CD14-positive monocyte (primary cell): Measurements from ENCODE around the gene STK4. TPM values are rescaled to one million over a fixed set of nuclear protein-coding genes. Genes with fewer than 3 reads are reported as not detected.
A peak's percentile ranks its signal among the peaks of the same experiment; 100 is the strongest.

ENCODE experiments used
- DNase-seq, 3 donors: peaks; one replicate each; pipeline ENCODE4 v3.0.0-alpha.2; 2011 to 2022
- H2AFZ ChIP-seq: 2 replicates; pipeline ENCODE4 v1.6.0; 2012; ENCODE audit warnings: mild to moderate bottlenecking, low read depth, low read length, inconsistent platforms; ENCODE audit not compliant: insufficient read depth, poor library complexity, severe bottlenecking
- H3K27ac ChIP-seq, 2 donors: 1 replicate in 1 of 2; 2 replicates in 1 of 2; pipeline ENCODE4 v1.5.1; 2012 to 2013; ENCODE audit warnings: low read length in 2 of 2, control low read depth in 1 of 2, inconsistent platforms in 1 of 2, low read depth in 1 of 2, mild to moderate bottlenecking in 1 of 2
- H3K27me3 ChIP-seq, 2 donors: one replicate each; pipeline versions ENCODE4 v1.6.0 to v1.6.1; 2011 to 2013; ENCODE audit warnings: low read length in 2 of 2; ENCODE audit not compliant: control insufficient read depth in 2 of 2, insufficient read depth in 2 of 2
- H3K36me3 ChIP-seq, 2 donors: replicated peaks in 1 of 2; 1 replicate in 1 of 2; 2 replicates in 1 of 2; pipeline versions ENCODE4 v1.5.1 to v1.6.1; 2012 to 2013; ENCODE audit warnings: low read length in 2 of 2, control low read depth in 1 of 2, inconsistent platforms in 1 of 2, mild to moderate bottlenecking in 1 of 2; ENCODE audit not compliant: insufficient read depth in 2 of 2, control insufficient read depth in 1 of 2
- H3K4me1 ChIP-seq, 2 donors: 1 replicate in 1 of 2; 2 replicates in 1 of 2; pipeline versions ENCODE4 v1.5.1 to v1.6.1; 2012 to 2013; ENCODE audit warnings: low read length in 2 of 2, control low read depth in 1 of 2, inconsistent platforms in 1 of 2, mild to moderate bottlenecking in 1 of 2, moderate library complexity in 1 of 2; ENCODE audit not compliant: insufficient read depth in 2 of 2, control insufficient read depth in 1 of 2
- H3K4me2 ChIP-seq: replicated peaks from 2 replicates; pipeline ENCODE3; 2012; ENCODE audit warnings: low read length, moderate library complexity, mild to moderate bottlenecking; ENCODE audit not compliant: poor library complexity, severe bottlenecking; ENCODE audit errors: extremely low read depth
- H3K4me3 ChIP-seq, 3 experiments: fragments of 200-600 bp in 1 of 3; sonication (generic) in 1 of 3; replicated peaks in 1 of 3; 1 replicate in 2 of 3; 2 replicates in 1 of 3; pipeline ENCODE4 v1.5.1; 2011 to 2013; ENCODE audit warnings: low read length in 3 of 3, mild to moderate bottlenecking in 3 of 3, control low read depth in 2 of 3, low read depth in 2 of 3, inconsistent platforms in 1 of 3, moderate library complexity in 1 of 3
- H3K79me2 ChIP-seq: 2 replicates; pipeline ENCODE4 v1.6.0; 2012; ENCODE audit warnings: mild to moderate bottlenecking, control low read depth, inconsistent platforms, low read length, moderate library complexity; ENCODE audit not compliant: insufficient read depth
- H3K9ac ChIP-seq: 2 replicates; pipeline ENCODE4 v1.6.0; 2017; ENCODE audit warnings: low read length, mild to moderate bottlenecking; ENCODE audit not compliant: insufficient read depth, poor library complexity, severe bottlenecking
- H3K9me3 ChIP-seq, 2 donors: replicated peaks in 1 of 2; 1 replicate in 1 of 2; 2 replicates in 1 of 2; pipeline versions ENCODE4 v1.5.1 to v1.6.1; 2012 to 2013; ENCODE audit warnings: low read length in 2 of 2, control low read depth in 1 of 2; ENCODE audit not compliant: control insufficient read depth in 1 of 2, insufficient read depth in 1 of 2
- H4K20me1 ChIP-seq: 2 replicates; pipeline ENCODE4 v1.6.0; 2012; ENCODE audit warnings: mild to moderate bottlenecking, low read length, control low read depth, moderate library complexity; ENCODE audit not compliant: insufficient read depth
- H3K27ac Mint-ChIP-seq, 7 donors: one replicate each; pipeline ENCODE4 v1.8.0; 2020; ENCODE audit warnings: mild to moderate bottlenecking in 7 of 7, mixed read lengths in 7 of 7, moderate library complexity in 6 of 7, inconsistent platforms in 2 of 7
- H3K27me3 Mint-ChIP-seq, 3 donors: one replicate each; pipeline ENCODE4 v1.8.0; 2021 to 2022; ENCODE audit warnings: low read depth in 3 of 3, mild to moderate bottlenecking in 3 of 3, mixed read lengths in 3 of 3, moderate library complexity in 3 of 3, inconsistent platforms in 1 of 3
- H3K36me3 Mint-ChIP-seq, 2 donors: one replicate each; pipeline ENCODE4 v1.8.0; 2020; ENCODE audit warnings: mixed read lengths in 2 of 2, inconsistent platforms in 1 of 2, mild to moderate bottlenecking in 1 of 2
- H3K4me1 Mint-ChIP-seq: one replicate; pipeline ENCODE4 v1.8.0; 2020; ENCODE audit warnings: mild to moderate bottlenecking, mixed read lengths
- H3K4me3 Mint-ChIP-seq, 2 donors: one replicate each; pipeline ENCODE4 v1.8.0; 2020; ENCODE audit warnings: mild to moderate bottlenecking in 2 of 2, mixed read lengths in 2 of 2, moderate library complexity in 1 of 2
- H3K9me3 Mint-ChIP-seq, 7 donors: one replicate each; pipeline ENCODE4 v1.8.0; 2020 to 2022; ENCODE audit warnings: mixed read lengths in 7 of 7, mild to moderate bottlenecking in 6 of 7, moderate library complexity in 6 of 7, inconsistent platforms in 2 of 7
- WGBS: methylation state at CpG from one replicate; pipeline ENCODE4 v1.1.5; 2013; ENCODE audit warnings: missing lambda C conversion rate; ENCODE audit not compliant: insufficient coverage; 5-methylcytosine and 5-hydroxymethylcytosine counted together
- intact Hi-C, 2 donors: fragments of 100-400 bp; cut with micrococcal nuclease; formaldehyde crosslinking; loops; one replicate each; pipeline versions ENCODE4 v1.15.0 to v1.15.1; 2023
- polyA plus RNA-seq, 3 donors: library from polyadenylated mRNA; depleted of rRNA in 1 of 3; unstranded in 2 of 3; stranded (reverse) in 1 of 3; fragments of 300-500 nt in 2 of 3; fragments of >200 nt in 1 of 3; fragmentation: Illumina TruSeq in 2 of 3; gene quantifications; 1 replicate in 2 of 3; 2 replicates in 1 of 3; pipeline ENCODE4 v1.2.3, GENCODE V29; 2012 to 2021
- TF ChIP-seq, protein P1 (sequence below): fragments of 200-600 bp; IDR thresholded peaks from one replicate; pipeline ENCODE4 v1.8.0; 2022; ENCODE audit warnings: antibody characterized with exemption, mild to moderate bottlenecking

Gene STK4
- polyA plus RNA-seq, 3 donors: 53.0 to 123 (median 69.9) TPM

DNA sequence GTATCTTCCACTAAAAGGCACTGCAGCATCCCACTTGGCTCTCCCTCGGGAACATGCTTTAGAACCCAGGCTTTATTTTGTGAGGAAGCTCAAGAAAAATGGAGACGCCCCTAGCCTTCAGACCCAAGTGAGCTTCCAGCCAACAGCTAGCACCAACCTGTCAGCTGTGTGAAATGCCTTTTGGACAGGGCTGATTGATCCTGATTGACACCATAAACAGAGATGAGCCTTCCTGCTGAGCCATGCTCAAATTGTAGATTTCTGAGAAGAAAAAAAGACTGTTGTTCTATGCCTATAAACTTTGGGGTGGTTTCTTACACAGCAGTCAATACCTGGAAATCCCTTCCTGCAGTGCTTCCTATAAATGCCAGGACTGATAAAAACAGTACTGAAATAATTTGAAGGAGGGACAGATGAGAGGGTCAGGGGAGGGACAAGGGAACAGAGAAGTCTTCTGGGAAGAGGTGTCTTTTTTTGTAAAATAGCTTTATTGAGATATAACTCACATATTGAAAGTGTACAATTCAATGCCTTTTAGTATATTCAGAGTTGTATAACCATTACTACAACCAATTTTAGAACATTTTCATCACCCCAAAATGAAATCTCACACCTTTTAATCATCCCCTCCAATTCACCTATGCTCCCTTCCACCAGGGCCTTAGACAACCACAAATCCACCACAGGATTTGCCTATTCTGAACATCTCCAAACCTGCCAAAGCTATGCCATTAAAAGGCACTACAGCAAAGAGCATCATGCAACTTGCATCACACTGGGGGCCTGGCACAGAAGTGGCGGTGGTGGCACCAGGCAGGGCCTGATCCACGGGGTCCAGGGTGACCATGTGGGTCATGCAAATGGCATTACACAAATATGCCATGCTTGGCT, 2.7 kb upstream of the STK4 start:
- Histone ChIP-seq H3K9ac (no peak overlapping the region), H3K27me3 (no peaks in the 10 kb centered on the region), H2AFZ (no peak overlapping the region), H4K20me1 (peaks cover 27% of the 10 kb centered on the region), H3K27ac (no peak overlapping the region), H3K4me3 (no peak overlapping the region), H3K79me2 (peaks cover 45% of the 10 kb centered on the region), H3K4me1 (peaks cover 28 to 47% of the 10 kb centered on the region in 2 donors), H3K36me3 (no peaks in the 10 kb centered on the region), H3K4me2 (no peak overlapping the region), H3K9me3 (no peaks in the 10 kb centered on the region)
- intact Hi-C loops: loop anchor here in 1 of 2 donors (10.0 kb wide), 1 partner anchor 319 kb away; no protein-coding TSS in a partner anchor
- TF ChIP-seq, protein P1, sequence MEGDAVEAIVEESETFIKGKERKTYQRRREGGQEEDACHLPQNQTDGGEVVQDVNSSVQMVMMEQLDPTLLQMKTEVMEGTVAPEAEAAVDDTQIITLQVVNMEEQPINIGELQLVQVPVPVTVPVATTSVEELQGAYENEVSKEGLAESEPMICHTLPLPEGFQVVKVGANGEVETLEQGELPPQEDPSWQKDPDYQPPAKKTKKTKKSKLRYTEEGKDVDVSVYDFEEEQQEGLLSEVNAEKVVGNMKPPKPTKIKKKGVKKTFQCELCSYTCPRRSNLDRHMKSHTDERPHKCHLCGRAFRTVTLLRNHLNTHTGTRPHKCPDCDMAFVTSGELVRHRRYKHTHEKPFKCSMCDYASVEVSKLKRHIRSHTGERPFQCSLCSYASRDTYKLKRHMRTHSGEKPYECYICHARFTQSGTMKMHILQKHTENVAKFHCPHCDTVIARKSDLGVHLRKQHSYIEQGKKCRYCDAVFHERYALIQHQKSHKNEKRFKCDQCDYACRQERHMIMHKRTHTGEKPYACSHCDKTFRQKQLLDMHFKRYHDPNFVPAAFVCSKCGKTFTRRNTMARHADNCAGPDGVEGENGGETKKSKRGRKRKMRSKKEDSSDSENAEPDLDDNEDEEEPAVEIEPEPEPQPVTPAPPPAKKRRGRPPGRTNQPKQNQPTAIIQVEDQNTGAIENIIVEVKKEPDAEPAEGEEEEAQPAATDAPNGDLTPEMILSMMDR: no peak
- Mint-ChIP-seq H3K4me1 (peaks cover 44% of the 10 kb centered on the region), H3K4me3 (no peak overlapping the region), H3K9me3 (peaks cover 0 to 3% (median 0%) of the 10 kb centered on the region in 7 donors), H3K36me3 (peaks cover 3 to 4% of the 10 kb centered on the region in 2 donors), H3K27me3 (peaks cover 0 to 1% (median 0%) of the 10 kb centered on the region in 3 donors), H3K27ac (peak overlapping the region in 2 of 7 donors; percentile 14 to 45)
- no peak for DNase-seq
- WGBS: 100% methylated on average over 1 of the region's 4 CpGs

- H2AFZ ChIP-seq: peak overlapping the region; percentile 94
- peaks cover 49% of the 10 kb centered on the region for H3K79me2 ChIP-seq
- H3K27me3 ChIP-seq: no peaks in the 10 kb centered on the region
- peak overlapping the region; percentile 100 for H3K4me2 ChIP-seq
- intact Hi-C loops: loop anchor here (2.0 to 10.0 kb wide), 3 partner anchors 15 to 321 kb away; partner anchors contain the start of gene YWHAB (in 2 of the 2)
- H4K20me1 ChIP-seq: peaks cover 38% of the 10 kb centered on the region
- Mint-ChIP-seq H3K27me3 (peaks cover 0 to 1% (median 0%) of the 10 kb centered on the region in 3 donors), H3K9me3 (peaks cover 0 to 3% (median 0%) of the 10 kb centered on the region in 7 donors), H3K4me3 (peak overlapping the region; percentile 96 to 98), H3K4me1 (peaks cover 48% of the 10 kb centered on the region), H3K36me3 (peaks cover 3 to 5% of the 10 kb centered on the region in 2 donors), H3K27ac (peak overlapping the region; percentile 94 to 97 (median 96))
- TF ChIP-seq, protein P1: no peak
- H3K9me3 ChIP-seq: no peaks in the 10 kb centered on the region
- peaks cover 29 to 50% of the 10 kb centered on the region in 2 donors for H3K4me1 ChIP-seq
- H3K27ac ChIP-seq: peak overlapping the region; percentile 63 to 94
- H3K9ac ChIP-seq: peak overlapping the region; percentile 86
- no peaks in the 10 kb centered on the region for H3K36me3 ChIP-seq
- peak overlapping the region; percentile 85 to 99 (median 93) for H3K4me3 ChIP-seq
- DNase-seq: no peak
- 67% methylated on average over 2 of the region's 5 CpGs for WGBS
Measured at GRCh38 chr20:44965651-44966029, 672 bp upstream of the STK4 start.
